Fibroblast of skin of left biceps (primary cell): ENCODE data around the gene UGGT1.

ENCODE experiments used
- DNase-seq, 2 experiments: peaks; one replicate each; pipeline ENCODE4 v3.0.0-alpha.2; 2013; ENCODE audit warnings: low read depth in 2 of 2

UGGT1 gene

DNA sequence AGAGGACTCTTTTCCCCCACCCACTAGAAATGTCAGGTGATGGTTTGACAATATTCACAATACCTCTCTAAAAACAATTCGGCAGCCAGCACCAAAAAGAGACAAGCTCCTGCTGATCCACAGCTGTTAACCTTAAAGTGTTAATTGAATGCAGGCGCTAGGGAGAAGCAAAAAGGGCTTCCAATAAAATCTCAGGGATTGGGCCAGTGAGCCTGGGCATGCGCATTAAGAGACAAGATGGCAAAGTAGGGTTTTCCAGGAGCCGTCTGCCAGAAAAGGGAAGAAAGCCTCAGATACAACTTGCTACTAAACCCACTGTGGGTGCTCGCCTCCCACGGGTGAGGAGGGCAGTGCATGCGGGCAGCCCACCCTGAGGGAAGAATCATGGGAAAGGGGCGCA lies 128.9 kb downstream of the UGGT1 start:
- DNase-seq: no peak

DNA sequence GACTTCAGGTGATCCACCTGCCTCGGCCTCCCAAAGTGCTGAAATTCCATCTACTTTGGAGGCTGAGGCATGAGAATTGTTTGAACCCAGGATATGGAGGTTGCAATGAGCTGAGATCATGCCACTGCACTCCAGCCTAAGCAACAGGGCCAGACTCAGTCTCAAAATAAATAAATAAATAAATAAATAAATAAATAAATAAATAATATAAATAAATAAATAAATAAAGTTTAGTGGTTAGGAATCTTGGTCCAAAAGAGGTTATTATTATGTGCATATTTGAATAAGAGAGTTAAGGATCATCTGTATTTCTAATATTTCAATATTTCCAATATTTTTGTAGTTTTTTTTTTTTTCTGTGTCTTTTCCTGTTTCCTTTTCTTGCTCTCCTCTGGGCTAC lies 136.9 kb downstream of the UGGT1 start:
- DNase-seq: no peak

DNA sequence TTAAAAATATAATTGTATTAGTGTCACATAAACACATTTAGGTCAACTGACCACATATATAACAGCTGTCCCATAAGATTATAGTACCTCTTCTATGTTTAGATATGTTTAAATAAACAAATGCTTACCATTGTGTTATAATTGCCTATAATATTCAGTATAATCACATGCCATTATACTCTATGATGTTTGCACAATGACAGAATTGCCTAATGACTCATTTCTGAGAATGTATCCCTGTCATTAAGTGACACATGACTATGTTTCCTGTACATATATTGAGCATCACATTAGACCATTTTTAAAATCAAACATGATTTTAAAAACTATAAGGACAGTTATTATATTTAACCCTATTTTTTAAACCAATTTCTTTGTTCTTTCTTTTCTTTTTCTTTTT lies 137.9 kb downstream of the UGGT1 start:
- no peak for DNase-seq

DNA sequence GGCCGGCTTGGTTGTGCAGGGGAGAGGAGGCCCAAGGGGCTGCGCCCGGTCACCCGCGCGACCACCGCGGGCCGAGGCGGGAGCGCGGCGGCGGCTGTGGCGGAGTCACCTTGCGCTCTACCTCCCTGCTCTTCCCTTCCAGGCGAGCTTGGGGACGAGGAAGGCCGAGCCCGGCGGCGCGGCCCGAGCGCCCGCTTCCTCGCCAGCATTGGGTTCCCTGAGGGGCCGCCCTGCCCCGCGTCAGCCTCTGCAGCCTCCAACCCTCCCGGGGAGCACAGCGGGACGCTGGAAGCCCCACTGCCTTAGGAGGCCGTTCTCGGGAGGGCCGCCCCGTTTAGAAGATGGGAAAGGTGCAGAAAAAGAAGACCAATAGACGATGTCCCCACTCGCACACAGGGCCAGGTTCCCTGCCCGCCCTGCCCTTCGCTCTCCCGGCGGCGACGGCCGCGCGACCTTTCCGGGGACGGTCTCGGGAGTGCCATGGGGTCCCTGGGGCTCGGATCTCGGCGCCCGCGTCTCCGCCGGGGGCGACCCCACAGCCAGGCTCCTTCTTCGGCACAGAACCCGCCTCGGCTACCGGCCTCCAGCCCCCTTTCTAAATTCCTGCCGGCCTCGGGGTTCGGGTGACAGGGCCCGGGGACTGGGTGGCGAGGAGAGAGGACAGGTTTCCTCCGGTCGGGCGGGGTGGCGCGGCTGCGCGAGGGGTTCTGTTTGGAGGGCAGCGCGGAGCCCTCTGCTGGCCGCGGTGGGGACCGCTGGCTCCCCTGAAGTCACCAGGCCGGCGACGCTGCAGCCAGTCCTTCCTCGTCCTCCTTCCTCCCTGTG lies 142.2 kb downstream of the UGGT1 start:
- DNase-seq: no peak

DNA sequence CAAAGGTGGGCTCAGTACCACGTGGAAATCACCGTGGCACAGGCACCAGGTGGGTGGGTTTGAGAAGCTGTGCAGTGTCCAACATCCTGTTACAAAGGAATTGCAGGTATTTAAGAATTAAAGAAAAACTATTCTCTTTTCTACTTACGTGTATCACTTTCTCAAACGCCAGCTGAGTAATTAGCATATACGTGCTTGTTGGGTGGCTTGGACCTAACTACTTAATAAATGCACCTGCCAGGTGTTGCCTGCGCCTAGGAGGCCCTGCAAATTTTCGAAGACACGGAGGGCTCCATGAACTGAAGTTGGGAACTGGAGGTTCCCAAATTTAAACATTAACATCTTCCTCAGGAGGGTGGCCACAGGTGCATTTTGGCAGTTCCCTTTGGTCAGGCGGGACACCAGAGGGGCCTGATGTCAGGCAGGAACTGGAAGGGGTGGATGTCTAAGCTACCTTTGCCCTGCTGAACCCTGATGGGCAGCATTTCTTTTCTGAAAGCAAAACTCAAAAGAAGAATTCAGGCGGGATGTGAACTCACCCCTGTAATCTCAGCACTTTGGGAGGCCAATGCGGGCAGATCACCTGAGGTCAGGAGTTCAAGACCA lies 142.9 kb downstream of the UGGT1 start:
- no peak for DNase-seq

DNA sequence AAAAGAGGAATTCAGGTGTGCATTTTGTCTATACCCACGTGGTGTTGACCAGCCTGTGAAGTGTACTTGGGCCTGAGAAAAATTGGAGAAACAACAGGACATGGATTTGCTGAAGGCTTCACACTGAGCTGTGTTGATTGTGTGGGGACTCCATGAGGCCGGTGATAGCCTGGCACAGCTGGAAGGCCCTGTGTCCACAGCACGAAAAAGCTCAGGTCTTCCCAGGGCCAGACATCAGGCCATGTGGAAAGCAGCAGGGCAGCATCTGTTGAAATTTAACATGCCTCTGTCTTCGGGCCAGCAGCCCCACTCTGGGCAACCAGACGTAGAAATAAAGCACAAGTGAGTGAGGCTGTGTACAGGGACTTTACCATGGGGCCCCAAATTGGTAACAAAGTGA lies 143.6 kb downstream of the UGGT1 start:
- DNase-seq: no peak

DNA sequence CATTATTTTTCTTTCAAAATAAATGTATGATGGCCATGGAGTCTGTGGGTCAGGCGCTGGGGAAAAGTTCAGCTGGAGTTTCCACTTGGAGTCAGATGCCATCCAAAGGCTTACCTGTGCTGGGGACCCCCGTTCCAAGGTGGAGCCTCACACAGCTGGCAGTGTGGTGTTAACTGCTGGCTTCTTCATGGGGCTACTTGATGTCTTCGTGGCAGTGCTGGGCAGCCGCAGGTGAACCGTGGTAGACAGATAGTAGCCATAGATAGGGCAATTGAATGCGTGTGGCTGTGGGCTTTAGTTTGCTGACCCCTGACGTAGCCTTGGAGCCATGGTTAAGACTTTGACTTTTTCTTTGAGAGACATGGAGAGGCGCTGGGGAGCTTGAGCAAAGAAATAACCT lies 144.6 kb downstream of the UGGT1 start:
- no peak for DNase-seq

DNA sequence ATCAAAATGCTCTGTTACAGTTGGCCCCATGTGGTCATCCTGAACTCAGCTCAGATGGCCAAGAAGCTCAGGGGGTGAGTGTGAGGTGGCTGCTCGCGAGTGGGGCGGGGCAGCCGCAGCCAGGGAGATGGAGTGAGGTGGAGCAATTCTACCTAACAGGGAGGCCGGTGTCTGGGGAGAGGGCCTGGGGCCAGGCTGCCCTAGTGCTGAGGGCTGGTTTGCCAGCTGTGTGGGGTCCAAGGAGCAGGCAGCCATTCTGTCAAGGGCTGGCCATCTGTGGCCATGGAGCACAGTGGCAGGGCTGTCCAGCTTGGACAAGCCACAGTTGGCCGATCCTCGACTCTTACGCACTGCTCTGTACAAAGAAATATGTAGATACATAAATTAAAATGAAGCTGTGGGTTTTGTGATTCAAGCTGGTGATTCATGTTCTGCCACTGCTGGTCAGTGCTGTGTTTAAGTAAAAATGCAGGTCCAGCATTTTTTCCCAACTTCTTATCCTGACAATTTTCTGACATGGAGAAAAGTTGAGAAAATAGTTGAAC lies 145.6 kb downstream of the UGGT1 start:
- peak in 1 of 2 experiments; percentile 20 for DNase-seq

DNA sequence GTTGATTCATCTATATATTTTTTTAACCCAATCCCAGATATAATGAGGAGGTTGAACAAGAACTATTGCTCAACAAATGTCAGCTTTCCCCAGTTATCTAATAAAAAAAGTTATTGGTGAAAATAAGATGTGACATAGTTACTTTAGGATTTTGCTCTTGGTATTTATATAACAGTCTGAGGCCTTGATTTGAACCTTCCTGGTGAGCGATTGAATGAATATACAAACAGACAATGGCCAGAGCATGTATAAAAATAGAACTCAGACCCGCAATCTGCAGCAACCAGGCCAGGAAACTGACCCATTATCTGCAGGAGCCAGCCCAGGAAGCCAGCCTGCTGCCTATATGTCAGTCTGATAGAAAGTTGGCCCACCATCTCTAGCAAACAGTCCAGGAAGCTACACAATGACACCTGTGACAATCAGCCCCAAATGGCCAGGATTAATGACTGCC lies 146.1 kb downstream of the UGGT1 start:
- no peak for DNase-seq

DNA sequence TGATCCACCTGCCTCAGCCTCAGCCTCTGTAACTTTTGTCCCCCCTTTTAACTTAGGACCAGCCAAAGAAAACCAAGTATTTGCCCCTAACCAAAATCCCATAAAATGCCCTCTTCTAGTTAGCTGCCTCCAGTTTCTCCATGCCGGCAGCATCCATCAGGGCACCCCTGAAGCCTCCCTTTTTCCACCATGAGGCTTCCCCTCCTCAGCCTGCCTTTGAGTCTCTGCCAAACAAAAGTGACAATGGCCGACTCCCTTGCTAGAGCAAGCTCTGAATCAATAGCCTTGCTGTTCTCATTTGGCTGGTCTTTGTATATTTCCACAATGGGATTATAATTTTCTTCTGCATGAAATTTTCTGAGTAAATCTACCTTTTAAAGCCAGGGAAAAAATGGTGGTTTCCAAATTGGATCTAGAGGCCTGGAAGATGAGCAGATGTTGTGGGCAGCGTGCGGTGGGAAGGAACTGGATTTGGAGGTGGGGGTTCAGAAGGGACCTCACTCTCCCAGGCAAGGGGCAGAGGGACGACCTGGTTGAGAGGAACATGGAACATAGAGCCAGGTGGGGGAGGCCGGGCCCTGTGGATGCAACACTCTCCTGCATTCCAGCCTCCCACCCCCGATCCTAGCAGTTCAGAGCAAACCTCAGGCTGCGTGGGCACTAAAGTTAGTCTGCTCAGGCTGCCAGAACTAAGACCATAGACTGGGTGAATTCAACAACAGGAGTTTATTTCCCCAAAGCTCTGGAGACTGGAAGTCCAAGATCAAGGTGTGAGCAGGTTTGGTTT lies 147.1 kb downstream of the UGGT1 start:
- DNase-seq: no peak

DNA sequence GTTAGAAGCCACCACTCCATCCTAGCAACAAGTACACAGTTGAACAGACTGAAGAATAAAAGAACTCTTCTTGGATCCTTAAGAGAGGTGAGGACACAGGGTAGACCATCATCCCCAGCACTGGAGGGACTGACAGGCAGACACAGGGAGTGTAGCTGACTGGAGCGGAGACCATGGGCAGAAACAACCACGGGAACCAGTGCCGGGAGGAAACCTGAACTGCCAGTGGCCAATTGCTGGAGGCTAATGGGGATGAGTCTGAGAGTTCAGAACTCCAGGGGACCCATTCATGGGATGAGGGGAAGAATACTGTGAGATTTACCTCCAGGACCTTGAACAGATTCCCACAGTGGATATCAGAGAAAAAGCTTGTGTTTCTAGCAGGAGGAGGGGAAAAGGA lies 150.9 kb downstream of the UGGT1 start:
- no peak for DNase-seq
